GM18505 (cell line): ENCODE measurements around the gene B4GALT6.

ENCODE experiments used
- ATAC-seq: cut with Tn5 transposase; IDR thresholded peaks from one replicate; pipeline ENCODE4 v1.9.1; 2021; ENCODE audit not compliant: unreplicated experiment
- POLR2A ChIP-seq: IDR thresholded peaks from 4 replicates; pipeline ENCODE4 v1.6.1; 2011; ENCODE audit warnings: borderline replicate concordance; ENCODE audit not compliant: insufficient read depth, insufficient read length; ENCODE audit errors: extremely low read depth

The B4GALT6 gene

DNA sequence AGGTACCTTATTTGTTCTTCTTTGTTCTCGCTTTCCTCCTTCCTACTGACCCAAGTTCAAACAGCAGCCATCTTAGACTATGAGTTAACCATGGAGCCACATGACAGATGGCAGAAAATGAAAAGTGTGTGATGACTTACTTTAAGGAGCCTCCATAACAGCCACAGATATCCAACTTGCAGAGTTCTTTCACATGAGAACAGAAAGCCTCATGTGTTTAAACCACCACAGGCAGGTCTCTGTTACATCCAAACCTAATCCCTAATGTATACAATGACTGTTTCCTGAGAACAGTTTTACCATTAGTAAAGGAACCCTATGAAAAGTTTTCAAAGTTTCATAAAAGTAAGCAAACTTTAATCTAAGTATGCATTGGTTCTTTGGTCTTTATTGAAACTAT is 20.3 kb downstream of the B4GALT6 start:
- no peak for TF ChIP-seq POLR2A

DNA sequence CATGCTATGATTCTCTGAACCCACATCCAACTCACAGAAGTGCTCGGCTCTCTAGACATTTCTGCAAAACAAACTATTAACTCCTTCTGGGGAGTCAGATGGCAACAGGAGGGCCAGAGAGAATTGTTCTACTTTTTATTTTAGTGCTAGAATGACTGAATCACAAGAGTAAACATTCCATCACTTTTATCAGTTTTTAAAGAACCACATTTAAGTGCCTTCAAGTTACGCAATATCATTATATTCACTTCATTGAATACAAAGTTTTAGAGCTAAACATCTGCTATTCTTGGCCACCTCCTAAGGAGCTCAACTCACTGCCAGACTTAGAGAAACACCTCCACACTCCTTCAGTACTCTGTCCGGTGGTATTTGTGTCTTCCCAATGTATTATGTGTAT is 22.4 kb downstream of the B4GALT6 start:
- no peak for ATAC-seq
- no peak for TF ChIP-seq POLR2A

More for the DNA sequence above, 20.3 kb downstream of the B4GALT6 start:
- ATAC-seq = no peak

DNA sequence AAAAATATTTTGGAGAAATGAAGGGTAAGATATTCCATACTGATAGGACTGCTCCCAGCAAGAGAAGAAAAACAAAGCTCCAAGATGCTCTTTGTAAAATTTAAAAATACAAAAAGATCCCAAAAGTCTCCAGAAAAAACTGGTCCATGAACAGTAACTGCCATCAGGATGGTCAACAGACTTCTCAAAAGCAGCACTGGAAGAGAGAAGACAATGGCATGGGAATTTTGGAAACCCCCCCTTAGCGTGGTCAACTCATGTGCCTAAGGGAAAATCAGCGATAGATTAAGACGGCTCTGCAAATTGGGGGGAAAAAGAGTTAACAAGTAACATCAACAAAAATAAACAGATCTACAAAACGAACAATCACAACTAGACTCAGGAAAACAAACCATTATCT is 23.6 kb downstream of the B4GALT6 start:
- TF ChIP-seq POLR2A = no peak
- ATAC-seq = no peak

DNA sequence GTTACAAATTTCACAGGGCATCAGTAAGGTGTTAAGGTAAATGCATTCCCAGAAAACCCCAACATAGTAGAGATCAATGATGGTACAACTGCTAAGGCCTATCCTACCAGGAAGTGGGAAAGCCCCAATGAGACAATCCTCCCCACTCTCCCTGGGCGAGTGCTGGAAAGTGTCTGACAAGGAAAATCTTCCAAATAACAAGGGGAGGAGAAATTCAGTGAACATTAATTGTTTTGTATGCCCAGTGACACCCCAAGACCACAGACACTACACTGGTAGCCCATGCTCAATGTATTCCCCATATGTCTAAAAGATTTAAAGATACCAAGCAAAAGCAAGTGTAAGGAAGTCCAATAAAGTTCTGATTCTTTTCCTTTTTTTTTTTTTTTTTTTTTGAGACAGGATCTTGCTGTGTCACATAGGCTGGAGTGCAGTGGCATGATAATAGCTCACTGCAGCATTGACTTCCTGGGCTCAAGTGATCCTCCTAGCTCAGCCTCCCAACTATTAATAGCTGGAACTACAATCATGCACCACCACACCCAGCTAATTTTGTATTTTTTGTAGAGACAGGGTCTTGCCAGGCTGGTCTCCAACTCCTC is 24.7 kb downstream of the B4GALT6 start:
- no peak for ATAC-seq
- TF ChIP-seq POLR2A = no peak

DNA sequence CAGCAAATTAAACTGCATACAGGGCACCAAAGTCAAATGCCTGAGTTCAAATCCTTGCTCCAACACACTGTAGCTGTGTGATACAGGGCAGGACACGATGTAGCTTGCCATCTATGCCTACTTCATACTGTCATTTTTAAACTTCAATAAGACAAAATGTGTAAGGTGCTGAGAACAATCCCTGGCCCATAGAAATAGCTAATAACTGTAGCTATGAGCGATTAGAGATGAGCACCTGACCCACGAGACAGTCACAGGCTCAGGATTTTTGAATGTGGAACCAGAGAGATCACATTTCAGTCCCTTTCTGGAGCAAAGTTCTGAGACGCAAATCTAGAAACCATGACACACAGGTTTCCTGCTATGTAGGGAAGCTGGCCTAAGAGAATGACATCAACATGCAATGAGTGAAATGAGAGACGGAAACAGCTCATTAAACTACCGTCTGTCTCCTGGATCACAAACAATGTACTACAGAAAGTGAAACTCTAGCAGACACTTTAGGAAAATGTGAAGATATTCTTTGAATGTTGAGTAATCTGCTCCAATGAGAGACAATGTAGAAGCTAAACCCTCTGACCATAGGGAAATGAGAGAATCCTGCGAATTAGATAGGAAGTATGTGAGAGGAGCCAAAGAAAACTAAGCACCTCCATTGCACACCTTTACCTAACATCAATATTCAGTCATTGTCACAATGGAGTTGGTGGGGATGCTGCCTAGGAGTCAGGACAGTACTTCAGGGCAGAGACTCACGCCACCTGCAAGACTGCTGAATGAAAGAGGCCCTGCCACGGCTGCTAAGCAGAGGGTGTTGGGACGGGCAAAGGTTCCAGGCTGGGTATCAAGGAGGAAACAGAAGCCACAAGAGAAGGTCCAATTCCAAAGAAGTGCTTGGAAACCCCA is 25.5 kb downstream of the B4GALT6 start:
- no peak for TF ChIP-seq POLR2A
- ATAC-seq = peak; percentile 70

DNA sequence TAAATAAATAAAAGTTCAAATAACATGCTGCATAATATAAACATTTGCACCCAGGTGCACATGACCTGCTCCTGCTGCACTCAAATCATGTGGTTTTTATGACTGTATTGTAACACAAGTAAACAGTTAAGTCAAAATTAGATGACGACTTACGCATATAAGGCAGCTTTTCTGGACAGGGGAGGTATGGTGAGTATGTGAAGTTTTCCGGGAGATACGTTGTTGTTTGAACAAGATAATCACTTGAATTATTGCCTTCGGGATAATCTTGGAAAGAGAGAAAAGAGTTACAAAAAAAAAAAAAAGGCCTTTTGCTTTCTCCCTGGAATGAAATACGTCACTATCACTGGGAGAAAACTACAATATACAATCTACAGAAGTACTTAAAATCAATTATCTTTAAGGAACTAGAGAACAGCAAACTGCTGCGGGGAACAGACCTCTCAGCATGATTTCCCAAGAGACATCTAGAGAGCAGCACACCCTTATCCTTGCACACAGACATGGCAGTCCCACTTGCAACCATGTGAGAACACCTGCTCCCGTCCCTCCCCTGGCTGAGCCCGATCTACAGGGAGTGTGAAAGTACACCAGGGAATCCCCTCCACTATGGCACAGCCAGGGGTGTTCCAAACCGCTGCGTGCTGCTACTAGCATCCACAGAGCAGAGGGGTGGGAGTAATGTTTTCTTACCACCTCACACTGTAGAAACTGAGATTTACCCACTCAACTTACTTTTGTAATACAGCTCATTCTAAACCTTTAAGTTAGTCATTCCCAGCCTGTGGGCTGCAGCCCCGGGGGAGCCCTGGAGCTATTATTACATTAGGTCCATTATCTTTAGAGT is 26.3 kb downstream of the B4GALT6 start:
- TF ChIP-seq POLR2A = peak; percentile 22
- peak; percentile 77 for ATAC-seq

DNA sequence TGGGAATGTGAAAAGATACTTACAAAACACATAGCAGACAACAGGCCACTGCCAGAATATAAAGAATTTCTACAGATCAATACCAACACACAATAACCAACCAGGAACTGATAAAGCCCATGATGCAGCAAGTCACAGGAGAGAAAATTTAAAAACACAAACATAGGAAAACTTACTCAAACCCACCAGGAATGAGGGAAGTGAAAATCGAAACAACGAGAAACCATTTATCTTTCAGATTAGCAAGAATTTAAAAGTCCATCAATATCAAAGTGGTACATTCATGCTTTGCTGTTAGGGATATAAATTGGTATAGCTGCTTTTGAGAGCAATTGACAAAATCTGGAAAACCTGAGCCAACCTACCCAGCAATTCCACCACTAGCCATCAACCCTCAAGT is 27.6 kb downstream of the B4GALT6 start:
- no peak for TF ChIP-seq POLR2A
- no peak for ATAC-seq

DNA sequence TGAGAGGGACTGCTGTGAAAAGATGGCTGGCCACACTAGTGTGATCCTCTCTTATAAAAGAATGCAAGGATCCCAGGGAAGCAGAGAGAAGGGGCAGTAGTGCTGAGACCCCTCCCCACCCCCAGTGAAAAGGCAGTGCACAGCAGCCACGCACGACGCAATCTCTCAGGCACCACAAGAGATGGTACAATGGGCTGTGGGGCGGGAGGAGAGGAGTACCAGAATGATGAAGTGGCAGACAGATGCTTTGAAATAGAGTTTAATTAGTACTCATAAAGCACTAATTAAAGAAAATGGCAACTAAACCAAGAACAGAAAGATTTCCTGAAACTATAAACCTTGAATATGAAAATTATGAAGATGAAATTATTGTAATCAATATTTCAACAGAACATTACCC is 29.0 kb downstream of the B4GALT6 start:
- ATAC-seq = no peak
- no peak for TF ChIP-seq POLR2A

DNA sequence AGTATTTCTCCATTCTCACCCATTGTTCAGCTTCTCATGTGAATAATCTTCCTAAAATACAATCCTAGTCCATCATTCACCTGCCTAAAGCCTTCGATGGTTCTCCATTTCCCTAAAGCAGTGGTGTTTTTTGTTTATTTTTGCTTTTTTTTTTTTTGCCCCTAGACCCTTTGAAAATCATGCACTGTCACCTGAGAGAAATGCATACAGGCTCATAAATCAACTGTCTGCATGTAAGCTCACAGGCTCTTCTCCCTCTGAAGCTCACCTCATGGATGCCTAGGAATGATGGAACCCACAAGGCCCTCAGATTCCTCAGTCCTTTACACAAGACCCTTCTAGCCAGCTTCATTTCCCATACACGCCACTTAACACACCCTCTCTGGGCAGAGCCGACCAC is 31.5 kb downstream of the B4GALT6 start:
- no peak for ATAC-seq
- no peak for TF ChIP-seq POLR2A

DNA sequence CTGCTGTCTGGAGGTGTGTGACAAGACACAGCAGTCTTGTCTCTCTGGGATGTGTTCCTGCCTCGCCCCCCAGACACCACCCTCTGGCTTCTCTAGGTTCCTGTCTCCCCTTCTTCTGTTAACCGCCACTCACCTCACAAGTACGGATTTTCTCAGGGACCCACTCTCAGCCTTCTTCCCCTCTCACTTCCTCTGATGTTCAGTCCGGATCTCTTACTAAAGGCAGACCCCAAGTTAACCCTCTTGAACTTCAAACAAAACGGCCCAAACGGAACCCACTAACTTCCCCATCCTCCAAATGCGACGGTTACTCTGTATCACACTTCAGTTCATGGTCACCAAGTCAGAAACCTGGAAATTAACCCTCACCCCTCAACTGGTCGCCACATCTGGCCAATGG is 32.0 kb downstream of the B4GALT6 start:
- no peak for ATAC-seq
- no peak for TF ChIP-seq POLR2A

DNA sequence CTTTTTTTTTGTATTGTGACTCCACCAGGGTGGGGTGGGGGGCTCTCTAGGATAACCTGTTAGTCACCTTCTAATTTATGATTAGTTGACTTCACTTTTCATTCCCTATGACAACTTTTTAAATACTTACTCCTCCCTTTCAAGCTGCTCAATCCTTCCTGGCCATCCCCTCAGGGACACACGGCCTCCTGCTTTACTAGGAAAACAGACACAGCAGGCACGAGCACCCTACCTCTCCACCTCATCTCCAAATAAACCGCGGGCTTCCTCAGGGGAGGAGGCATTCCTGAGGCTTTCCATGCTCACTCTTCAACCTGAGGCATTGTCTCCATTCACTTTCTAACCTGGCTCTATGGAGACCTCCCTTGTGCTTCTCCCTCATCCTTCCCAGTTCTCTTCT is 33.0 kb downstream of the B4GALT6 start:
- no peak for TF ChIP-seq POLR2A
- no peak for ATAC-seq

DNA sequence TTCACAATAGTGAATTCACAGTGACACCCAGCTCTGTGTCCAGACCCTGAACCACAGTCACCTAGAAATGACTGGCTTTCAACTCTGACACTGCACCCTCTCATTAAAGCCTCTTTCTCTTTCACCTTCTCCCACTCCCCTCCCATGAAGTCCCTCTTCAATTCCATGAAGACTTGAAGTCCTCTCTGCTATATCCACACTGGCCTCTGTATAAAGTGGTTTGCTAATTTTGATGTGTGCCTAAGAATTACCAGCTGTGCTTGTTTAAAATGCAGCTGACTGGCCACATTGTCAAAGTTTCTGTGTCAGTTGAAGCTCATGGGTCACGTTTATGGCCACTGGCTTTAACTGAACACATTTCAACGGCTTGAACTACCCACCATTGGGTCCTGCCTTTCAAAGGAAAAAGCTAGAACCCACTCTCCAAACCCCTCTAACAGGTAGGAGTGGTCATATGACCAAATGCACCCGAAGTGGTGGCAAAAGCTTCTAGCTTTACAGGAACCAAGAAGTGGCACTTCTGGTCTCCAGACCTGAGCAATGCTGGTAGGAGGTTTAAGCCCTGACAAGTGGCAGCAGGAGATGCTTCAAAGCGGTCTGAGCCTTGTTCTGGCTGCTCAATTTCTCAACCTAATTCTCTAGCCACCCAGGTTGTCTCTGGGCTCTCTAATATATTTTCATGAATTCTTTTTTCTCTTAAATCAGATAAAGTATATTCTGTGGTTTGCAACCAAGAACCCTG is 34.2 kb downstream of the B4GALT6 start:
- TF ChIP-seq POLR2A = no peak
- ATAC-seq = peak; percentile 43

DNA sequence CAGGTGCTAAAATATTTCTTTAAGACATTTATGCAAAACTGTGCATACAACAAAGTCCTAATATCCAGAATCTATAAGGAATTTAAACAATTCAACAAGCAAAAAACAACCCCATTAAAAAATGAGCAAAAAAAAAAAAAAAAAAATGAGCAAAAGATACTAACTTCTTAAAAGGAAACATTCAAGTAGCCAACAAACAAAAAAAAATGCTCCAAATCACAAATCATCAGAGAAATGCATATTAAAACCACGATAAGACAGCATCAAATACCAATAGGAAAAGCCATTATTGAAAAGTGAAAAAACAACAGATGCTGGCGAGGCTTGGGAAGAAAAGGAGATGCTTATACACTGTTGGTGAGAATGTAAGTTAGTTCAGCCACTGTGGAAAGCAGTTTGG is 34.9 kb downstream of the B4GALT6 start:
- no peak for ATAC-seq
- TF ChIP-seq POLR2A = no peak
